H54 (cell line): ENCODE data around the gene DDA1.
"Not testable (repeated sequence)": the region's sequence is repeated elsewhere in the genome, so short reads cannot be mapped to it uniquely, and the experiment has no call there.

Source experiments
- DNase-seq: peaks from one replicate; pipeline ENCODE4 v3.0.0; 2011; ENCODE audit warnings: low spot score, mixed read lengths; ENCODE audit not compliant: insufficient read length
- FAIRE-seq: peaks from 3 replicates; lab custom pipeline; 2011; peaks lifted over from hg19 to GRCh38; lab: Jason Lieb, UNC
- POLR2A ChIP-seq: IDR thresholded peaks from 2 replicates; pipeline ENCODE4 v1.6.1; 2011; ENCODE audit warnings: low read depth, mild to moderate bottlenecking, low read length

The DDA1 gene

DNA sequence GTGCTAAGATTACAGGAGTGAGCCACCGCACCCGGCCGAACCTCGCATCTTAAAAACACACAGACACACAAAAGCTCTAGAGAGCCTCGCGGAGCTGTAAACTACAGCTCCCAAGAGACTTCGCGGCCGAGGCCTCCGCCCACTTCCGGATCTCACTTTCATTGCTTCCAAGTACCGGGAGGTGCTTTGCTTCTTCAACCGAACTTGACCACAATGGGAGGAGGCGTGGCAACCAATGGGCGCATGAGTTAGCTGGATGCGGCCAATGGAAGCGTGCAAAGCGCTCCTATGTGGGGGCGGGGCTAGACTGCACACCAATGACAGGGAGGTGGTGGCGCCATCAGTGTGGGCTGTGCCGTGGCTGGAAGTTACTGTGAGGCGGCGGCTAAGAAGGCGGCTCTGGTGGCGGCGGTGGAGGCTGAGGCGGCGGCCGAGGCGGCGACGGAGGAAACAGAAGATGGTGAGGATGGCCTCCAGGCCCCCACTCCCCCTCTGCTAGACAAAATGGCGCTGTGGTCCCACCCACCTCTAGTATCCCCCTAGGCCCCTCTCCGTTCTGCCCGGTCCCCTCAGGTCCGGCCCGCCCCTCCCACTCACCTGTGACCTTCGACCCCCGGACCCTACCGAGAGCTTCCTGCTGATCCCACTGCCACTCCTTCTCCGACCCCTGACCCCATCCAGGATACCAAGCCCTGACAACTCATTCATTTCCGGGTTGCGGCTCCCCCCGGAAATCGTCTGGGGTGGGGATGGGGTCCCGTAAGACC, at the start of gene DDA1:
TSS of gene DDA1 (plus strand) at position 366 of the 767 bp plus-strand sequence. CDS start at position 458, 92 bp downstream.
- DNase-seq (peak; percentile 92), FAIRE-seq (peak; percentile 36)
- TF ChIP-seq POLR2A = peak; percentile 66

DNA sequence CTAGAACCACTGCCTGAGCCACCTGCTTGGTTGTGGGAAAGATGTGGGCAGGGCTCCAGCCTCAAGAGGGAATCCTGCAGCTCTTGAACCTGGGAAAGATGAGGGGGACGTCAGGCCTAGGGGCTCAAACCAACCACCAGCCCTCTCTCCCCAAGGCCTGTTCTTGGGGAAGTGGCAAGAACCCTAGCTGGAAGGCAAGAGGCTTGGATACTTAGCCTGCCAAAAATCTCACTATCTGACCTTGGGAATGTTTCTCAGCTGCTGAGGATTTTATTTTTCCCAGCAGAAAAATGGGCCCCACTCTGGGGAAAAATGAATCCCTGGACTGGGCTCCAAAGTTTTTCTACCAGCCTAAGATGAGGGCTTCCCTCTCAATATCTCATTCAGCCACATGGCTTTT, 49.4 kb upstream of the DDA1 start:
- TF ChIP-seq POLR2A = no peak
- no peak for DNase-seq
- FAIRE-seq = no peak

GRCh38 chr19:17260842-17261325, 48.5 kb upstream of the DDA1 start:
- TF ChIP-seq POLR2A = no peak
- no peak for FAIRE-seq
- DNase-seq = peak; percentile 81

GRCh38 chr19:17262557-17262956, 46.8 kb upstream of the DDA1 start:
- no peak for DNase-seq
- no peak for TF ChIP-seq POLR2A
- no peak for FAIRE-seq

DNA sequence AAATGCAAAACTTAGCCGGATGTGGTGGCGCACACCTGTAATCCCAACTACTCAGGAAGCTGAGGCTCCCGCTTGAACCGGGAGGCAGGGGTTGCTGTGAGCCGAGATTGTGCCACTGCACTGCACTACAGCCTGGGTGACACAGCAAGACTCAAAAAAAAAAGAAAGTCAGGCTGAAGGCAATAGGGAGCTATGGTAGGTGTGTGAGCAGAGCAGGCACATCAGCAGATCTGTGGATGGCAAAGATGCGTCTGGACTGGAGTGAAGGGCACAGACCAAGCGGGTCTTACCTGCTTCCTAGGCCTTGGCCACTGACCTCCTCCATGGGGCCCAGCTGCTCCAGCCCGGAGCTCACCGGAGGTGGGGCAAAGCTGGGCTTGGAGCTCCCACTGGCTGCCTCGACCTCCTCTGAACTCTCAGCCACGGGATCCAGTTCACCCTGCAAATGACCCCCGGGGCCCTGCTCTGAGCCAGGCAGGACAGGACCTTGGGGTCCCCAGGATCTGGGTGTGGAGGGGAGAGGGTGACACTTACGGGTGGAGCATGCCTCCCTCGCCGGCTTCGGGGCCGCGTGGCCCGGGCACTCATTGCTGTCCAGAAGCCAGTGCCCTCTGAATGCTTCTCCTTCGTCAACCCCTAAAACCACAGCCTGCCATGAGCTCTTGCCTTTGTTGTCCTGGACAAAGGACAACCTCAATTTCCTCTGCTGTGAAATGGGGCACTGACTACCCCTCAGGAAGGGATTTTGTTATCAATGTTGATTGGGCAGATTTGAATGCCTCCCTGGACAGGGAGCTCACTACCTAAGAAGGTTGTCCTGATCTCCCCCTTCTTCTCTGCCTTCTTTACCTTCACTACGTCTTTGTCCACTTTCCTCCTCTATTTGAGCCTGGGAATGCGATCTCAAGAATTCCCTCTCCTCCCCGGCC, 45.4 kb upstream of the DDA1 start:
- TF ChIP-seq POLR2A = no peak
- no peak for FAIRE-seq
- no peak for DNase-seq

- FAIRE-seq (no peak), DNase-seq (no peak)
- TF ChIP-seq POLR2A = no peak
Measured at GRCh38 chr19:17264641-17264979, 44.8 kb upstream of the DDA1 start, which contains the start of gene USHBP1. USHBP1 (minus strand) TSS chr19:17264745; CDS start chr19:17264299, 446 bp downstream.

- TF ChIP-seq POLR2A = no peak
- FAIRE-seq (no peak), DNase-seq (no peak)
Measured at GRCh38 chr19:17266026-17266425, 43.3 kb upstream of the DDA1 start.

DNA sequence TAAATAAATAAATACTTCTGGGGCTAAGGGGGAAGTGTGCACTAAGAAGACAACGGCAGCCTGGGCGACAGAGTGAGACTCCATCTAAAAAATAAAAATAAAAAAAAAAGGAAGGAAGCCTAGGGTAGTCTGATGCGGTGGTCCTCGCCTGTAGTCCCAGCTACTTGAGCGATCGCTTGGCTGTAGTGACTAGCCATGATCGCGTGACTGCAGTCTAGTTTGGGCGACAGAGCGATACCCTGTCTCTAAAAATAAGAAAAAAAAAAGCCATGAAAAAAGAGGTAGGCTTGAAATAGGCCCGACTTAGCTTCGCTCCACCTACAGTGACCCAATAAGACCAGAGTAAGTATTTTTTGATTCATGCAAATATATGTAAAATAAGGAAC, 42.8 kb upstream of the DDA1 start:
- TF ChIP-seq POLR2A = no peak
- DNase-seq = no peak
- FAIRE-seq = no peak

DNA sequence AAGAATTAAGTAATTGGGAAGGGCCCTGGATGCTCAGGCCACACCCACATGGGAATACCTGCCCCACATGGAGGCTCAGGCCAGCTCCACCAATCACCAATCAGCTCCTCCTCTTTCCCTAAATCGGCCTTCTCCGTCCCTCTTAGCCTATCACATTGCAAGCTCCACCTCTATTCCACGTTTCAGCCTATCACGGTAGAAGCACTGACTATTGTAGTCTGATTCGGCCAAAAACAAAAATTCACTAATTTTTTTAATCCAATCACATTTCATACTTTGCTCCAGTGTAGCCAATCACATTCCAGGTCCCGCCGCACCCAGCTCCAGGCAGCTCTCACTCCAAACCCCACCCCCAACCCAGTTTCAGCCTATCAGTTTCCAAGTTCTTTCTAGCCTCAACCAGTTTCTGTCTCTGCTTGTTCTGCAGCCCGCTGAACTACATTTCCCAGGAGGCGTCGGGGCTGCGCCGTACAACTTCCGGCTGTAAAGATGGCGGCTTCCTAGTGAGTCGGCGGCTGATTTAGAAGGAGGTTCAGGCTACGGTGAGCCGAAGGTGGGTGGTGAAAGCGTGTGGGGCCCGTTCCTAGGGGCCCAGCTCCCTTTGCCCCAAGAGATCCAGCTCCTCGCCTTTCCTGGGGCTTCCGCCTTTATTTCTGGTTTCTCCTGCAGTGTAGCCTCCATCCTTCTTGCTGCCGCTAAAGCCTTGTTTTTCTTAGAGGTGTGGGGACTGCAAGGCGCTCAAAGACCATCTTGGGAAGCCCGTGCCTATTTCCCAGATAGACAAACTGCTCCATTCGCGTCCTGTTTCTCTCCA, 42.2 kb upstream of the DDA1 start, which contains the start of gene BABAM1:
TSS of gene BABAM1 (plus strand) at position 469 of the 814 bp plus-strand sequence. CDS start 1,364 bp downstream, outside the sequence.
- FAIRE-seq (peak; percentile 91), DNase-seq (peak; percentile 97)
- TF ChIP-seq POLR2A = peak; percentile 59

DNA sequence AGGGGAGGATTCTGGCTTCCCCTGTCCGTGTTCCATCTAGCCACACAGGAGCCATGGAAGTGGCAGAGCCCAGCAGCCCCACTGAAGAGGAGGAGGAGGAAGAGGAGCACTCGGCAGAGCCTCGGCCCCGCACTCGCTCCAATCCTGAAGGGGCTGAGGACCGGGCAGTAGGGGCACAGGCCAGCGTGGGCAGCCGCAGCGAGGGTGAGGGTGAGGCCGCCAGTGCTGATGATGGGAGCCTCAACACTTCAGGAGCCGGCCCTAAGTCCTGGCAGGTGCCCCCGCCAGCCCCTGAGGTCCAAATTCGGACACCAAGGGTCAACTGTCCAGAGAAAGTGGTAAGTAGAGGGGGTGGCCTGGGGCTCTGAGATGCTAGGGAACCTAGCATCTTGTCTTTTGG, 40.6 kb upstream of the DDA1 start:
- no peak for FAIRE-seq
- TF ChIP-seq POLR2A = no peak
- DNase-seq = no peak

- not testable (repeated sequence) for FAIRE-seq
Measured at GRCh38 chr19:17274892-17275291, 34.5 kb upstream of the DDA1 start.

GRCh38 chr19:17275441-17276175, 33.8 kb upstream of the DDA1 start:
- TF ChIP-seq POLR2A = no peak
- FAIRE-seq = no peak
- no peak for DNase-seq

More at GRCh38 chr19:17274892-17275291, 34.5 kb upstream of the DDA1 start:
- not testable (repeated sequence) for DNase-seq
